Activated CD8-positive, alpha-beta T cell treated with anti-CD3 and anti-CD28 coated beads for 36 hours (primary cell): ENCODE data around the gene LAPTM5. TPM values are rescaled to one million over a fixed set of nuclear protein-coding genes. Genes with fewer than 3 reads are reported as not detected.
"Not testable (repeated sequence)": the region's sequence is repeated elsewhere in the genome, so short reads cannot be mapped to it uniquely, and the experiment has no call there.

ENCODE experiments used
- ATAC-seq: fragments of 200-7000 bp; cut with Tn5 transposase; one replicate; pipeline ENCODE4 v1.10.0; 2021; ENCODE audit warnings: mild to moderate bottlenecking, moderate library complexity
- CTCF ChIA-PET: fragments of 350-600 bp; sonication (Branson Sonifier 250); formaldehyde crosslinking; loops from one replicate; lab custom pipeline; 2021; ENCODE audit warnings: antibody characterized with exemption; lab: Charles Lee
- POLR2A ChIA-PET: fragments of 350-600 bp; sonication (Branson Sonifier 250); formaldehyde crosslinking; loops from one replicate; lab custom pipeline; 2021; ENCODE audit warnings: antibody characterized with exemption; lab: Charles Lee
- DNase-seq: peaks from one replicate; pipeline ENCODE4 v3.0.0-alpha.2; 2020
- H3K27ac Mint-ChIP-seq: one replicate; pipeline ENCODE4 v1.8.0; 2021; ENCODE audit warnings: mild to moderate bottlenecking, mixed read lengths
- H3K27me3 Mint-ChIP-seq: one replicate; pipeline ENCODE4 v1.8.0; 2021; ENCODE audit warnings: mixed read lengths
- H3K36me3 Mint-ChIP-seq: one replicate; pipeline ENCODE4 v1.8.0; 2021; ENCODE audit warnings: low read depth, mixed read lengths
- H3K4me1 Mint-ChIP-seq: one replicate; pipeline ENCODE4 v1.8.0; 2021; ENCODE audit warnings: low read depth, mixed read lengths
- H3K4me3 Mint-ChIP-seq: one replicate; pipeline ENCODE4 v1.8.0; 2021; ENCODE audit warnings: mild to moderate bottlenecking, moderate library complexity, mixed read lengths
- H3K9me3 Mint-ChIP-seq: one replicate; pipeline ENCODE4 v1.8.0; 2021; ENCODE audit warnings: mixed read lengths
- intact Hi-C: fragments of 100-400 bp; cut with micrococcal nuclease; formaldehyde crosslinking; loops from one replicate; pipeline ENCODE4 v1.10.0; 2022
- total RNA-seq, 2 experiments: library from RNA; stranded (reverse); gene quantifications; one replicate each; pipeline ENCODE4 v1.2.3, GENCODE V29; 2021
- TF ChIP-seq, protein P1 (sequence below): fragments of 200-600 bp; IDR thresholded peaks from one replicate; pipeline ENCODE4 v1.8.0; 2022; ENCODE audit warnings: antibody characterized with exemption, mild to moderate bottlenecking

LAPTM5 gene
- total RNA-seq, 2 experiments from 2014 or later: 229 to 237 TPM

DNA sequence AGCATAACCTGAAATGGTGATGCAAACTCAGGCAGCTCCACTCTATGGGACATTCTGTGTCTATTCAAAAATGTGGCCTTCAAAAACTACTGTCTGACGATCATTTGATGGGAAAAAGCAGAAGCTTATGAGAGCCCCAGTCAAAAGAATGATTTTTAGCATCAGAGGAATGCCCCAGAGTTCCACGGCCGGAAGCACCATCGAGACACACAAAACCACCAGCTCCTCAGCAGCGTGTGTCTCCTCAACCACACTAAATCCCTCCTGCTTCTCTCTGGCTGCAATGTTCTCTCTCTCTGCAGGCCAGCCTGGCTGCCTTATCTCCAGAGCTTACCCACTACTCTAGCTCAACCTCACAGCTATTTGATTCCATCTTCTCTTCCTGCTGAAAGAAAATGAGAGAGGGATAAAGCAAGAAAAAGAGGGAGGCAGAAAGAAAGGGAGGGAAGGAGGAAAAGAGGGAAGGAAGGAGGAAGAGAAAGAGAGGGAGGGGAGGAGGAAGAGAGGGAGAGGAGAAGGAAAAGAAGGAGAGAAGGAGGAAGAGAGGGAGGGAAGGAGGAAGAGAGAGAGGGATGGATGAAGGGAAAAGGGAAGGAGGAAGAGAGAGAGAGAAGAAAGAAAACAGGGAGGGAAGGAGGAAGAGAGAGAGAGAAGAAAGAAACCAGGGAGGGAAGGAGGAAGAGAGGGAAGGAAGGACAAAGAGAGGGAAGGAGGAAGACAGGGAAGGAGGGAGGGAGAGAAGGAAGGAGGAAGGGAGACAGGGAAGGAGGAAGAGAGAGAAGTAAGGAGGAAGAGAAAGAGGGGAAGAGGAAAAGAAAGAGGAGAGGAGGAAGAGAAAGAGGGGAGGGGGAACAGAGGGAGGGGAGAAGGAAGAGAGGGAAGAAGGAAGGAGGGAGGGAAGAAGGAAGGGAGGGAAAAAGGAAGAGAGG is 33.5 kb upstream of the LAPTM5 start:
- DNase-seq: peak; percentile 32
- H3K27ac Mint-ChIP-seq: no peak overlapping the region
- TF ChIP-seq, protein P1, sequence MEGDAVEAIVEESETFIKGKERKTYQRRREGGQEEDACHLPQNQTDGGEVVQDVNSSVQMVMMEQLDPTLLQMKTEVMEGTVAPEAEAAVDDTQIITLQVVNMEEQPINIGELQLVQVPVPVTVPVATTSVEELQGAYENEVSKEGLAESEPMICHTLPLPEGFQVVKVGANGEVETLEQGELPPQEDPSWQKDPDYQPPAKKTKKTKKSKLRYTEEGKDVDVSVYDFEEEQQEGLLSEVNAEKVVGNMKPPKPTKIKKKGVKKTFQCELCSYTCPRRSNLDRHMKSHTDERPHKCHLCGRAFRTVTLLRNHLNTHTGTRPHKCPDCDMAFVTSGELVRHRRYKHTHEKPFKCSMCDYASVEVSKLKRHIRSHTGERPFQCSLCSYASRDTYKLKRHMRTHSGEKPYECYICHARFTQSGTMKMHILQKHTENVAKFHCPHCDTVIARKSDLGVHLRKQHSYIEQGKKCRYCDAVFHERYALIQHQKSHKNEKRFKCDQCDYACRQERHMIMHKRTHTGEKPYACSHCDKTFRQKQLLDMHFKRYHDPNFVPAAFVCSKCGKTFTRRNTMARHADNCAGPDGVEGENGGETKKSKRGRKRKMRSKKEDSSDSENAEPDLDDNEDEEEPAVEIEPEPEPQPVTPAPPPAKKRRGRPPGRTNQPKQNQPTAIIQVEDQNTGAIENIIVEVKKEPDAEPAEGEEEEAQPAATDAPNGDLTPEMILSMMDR: no peak
- H3K4me3 Mint-ChIP-seq: no peak overlapping the region
- H3K27me3 Mint-ChIP-seq: peaks cover 4% of the 10 kb centered on the region
- ChIA-PET CTCF (interaction anchor here (0.6 to 2.9 kb wide), 9 partner anchors 8 to 135 kb away, joined by 3 to 17 read pairs (median 7); no protein-coding TSS in a partner anchor), POLR2A (no interaction called here)
- no peaks in the 10 kb centered on the region for H3K36me3 Mint-ChIP-seq
- no peaks in the 10 kb centered on the region for H3K9me3 Mint-ChIP-seq
- ATAC-seq: peak; percentile 56
- intact Hi-C loops: no loop called here
- H3K4me1 Mint-ChIP-seq: peaks cover 9% of the 10 kb centered on the region

DNA sequence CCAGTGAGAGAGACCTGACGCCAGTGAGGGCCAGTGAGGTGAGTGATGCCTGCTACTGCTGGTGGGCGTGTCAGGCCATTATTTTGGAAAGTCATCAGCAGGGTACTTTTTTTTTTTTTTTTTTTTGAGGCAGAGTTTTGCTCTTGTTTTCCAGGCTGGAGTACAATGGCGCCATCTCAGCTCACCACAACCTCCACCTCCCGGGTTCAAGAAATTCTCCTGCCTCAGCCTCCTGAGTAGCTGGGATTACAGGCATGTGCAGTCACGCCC is 32.6 kb upstream of the LAPTM5 start:
- H3K36me3 Mint-ChIP-seq, H3K27ac Mint-ChIP-seq, H3K9me3 Mint-ChIP-seq, DNase-seq, H3K27me3 Mint-ChIP-seq, ATAC-seq, H3K4me3 Mint-ChIP-seq, H3K4me1 Mint-ChIP-seq, intact Hi-C loops, POLR2A ChIA-PET: not testable (repeated sequence)
- CTCF ChIA-PET: interaction anchor here (0.7 to 9.4 kb wide), 7 partner anchors 7 to 121 kb away, joined by 3 to 80 read pairs (median 9); no protein-coding TSS in a partner anchor

DNA sequence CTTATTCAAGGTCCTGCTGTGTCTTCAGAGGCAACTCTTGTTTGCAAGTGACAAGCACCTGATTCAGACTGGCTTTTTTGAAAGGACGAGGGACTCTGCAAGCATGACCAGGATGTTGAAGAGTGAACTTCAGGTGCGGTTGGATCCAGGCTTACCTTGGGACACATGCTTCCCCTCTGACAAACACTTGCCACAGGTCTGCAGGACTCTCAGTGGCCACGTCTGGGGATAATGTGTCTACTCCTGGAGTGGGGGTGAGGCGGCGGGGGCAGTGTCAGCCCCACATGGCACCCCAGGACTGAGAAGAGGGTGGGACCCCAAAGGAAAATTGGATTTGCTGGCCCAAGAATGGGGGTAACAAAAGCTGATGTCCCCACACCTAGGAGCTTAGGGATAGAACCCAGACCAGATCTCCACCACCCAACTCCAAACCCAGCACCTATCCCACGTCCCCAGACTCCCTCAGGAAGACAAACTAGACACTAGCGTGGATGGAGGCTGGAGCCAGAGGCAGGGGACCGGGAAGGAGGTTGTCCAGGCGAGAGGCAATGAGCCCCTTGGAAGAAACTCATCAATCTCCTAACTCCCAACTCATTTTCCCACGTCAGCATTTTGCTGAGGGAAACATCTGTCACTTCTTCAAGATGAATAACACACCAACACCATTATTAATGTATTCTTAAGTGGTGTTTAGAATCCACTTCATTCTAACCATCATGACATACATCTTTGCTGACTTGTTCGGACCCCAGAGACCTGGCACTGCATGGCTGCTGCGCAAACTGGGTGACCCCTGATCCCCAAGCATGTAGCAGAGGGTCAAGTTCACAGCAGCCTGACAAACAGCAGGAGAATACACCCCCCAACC is 32.0 kb upstream of the LAPTM5 start:
- Mint-ChIP-seq H3K27me3 (peaks cover 4% of the 10 kb centered on the region), H3K4me3 (no peak overlapping the region), H3K36me3 (no peaks in the 10 kb centered on the region), H3K9me3 (no peaks in the 10 kb centered on the region), H3K27ac (no peak overlapping the region), H3K4me1 (peaks cover 9% of the 10 kb centered on the region)
- intact Hi-C loops: no loop called here
- CTCF ChIA-PET: interaction anchor here (1.6 to 9.4 kb wide), 2 partner anchors 12 to 70 kb away, joined by 9 to 80 read pairs; no protein-coding TSS in a partner anchor
- TF ChIP-seq, protein P1: no peak
- ATAC-seq (no peak), DNase-seq (no peak)
- POLR2A ChIA-PET: no interaction called here

DNA sequence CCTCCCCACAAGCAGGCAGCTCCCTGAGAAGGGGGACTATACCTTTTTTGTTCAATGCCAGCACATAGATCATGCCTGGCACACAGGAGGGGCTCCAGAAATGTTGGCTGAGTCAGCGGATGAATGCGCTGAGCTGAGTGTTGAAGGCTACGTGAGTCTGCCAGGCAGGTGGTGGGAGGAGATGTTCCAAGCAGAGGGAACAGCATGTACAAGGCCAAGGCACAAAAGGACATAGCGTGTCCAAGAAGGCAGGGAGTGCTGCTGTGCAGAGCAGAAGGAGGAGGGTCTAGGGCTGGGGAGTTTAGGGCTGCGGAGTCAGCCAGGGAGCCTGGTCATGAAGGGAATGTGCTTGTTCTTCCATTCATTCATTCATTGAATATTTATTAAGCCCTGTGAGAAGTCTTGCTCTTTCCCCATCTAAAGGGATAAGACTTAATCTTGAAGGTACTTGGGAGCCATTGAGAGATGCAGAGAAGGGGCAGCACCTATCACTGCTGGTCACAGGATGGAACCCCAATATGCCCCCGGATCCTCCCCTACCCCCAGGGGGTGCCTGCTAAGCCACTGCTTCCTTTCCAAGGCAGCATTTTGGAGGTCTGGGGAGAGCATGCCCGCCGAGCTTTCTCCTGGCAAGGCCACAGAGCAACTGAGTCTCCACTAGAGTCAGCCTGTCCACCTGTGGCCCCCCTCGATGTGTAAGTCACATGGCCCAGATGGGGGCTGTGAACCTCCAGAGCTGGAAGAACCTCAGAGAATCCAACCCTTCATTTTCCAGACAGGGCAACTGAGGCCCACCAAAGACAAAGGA is 31.2 kb upstream of the LAPTM5 start:
- no peak overlapping the region for H3K4me3 Mint-ChIP-seq
- no peak overlapping the region for H3K27ac Mint-ChIP-seq
- POLR2A ChIA-PET: no interaction called here
- CTCF ChIA-PET: interaction anchor here (1.3 to 9.4 kb wide), 3 partner anchors 9 to 13 kb away, joined by 6 to 80 read pairs (median 7); no protein-coding TSS in a partner anchor
- no peak for ATAC-seq
- peaks cover 9% of the 10 kb centered on the region for H3K4me1 Mint-ChIP-seq
- H3K27me3 Mint-ChIP-seq: peaks cover 4% of the 10 kb centered on the region
- H3K36me3 Mint-ChIP-seq: no peaks in the 10 kb centered on the region
- TF ChIP-seq, protein P1: no peak
- intact Hi-C loops: no loop called here
- no peak for DNase-seq
- no peaks in the 10 kb centered on the region for H3K9me3 Mint-ChIP-seq
